ENCODE data around the gene MFF. TPM values are rescaled to one million over a fixed set of nuclear protein-coding genes. Genes with fewer than 3 reads are reported as not detected.

MFF gene
- total RNA-seq, 3 donors from 2014 or later (not counting 1 experiment from before 2014, with no cell fraction given) = 57.7 to 60.8 (median 59.8) TPM

- H3K27me3 Mint-ChIP-seq (ENCODE audit: low read depth in 2 of 2) = peaks cover 0 to 3% of the 10 kb centered on the region in 2 donors
- Histone ChIP-seq H3K4me1 (ENCODE audit: control insufficient read depth, insufficient read depth, low read length) (peaks cover 4% of the 10 kb centered on the region), H3K9me3 (ENCODE audit: control insufficient read depth, insufficient read depth, low read length) (no peaks in the 10 kb centered on the region), H3K4me3 (ENCODE audit: low read length) (no peak overlapping the region), H3K27me3 (ENCODE audit: control insufficient read depth, insufficient read depth, low read length) (no peaks in the 10 kb centered on the region), H3K27ac (ENCODE audit: low read length) (no peak overlapping the region), H3K36me3 (ENCODE audit: control insufficient read depth, insufficient read depth, low read length) (no peaks in the 10 kb centered on the region)
- WGBS (ENCODE audit: insufficient coverage) = 94% methylated on average over 17 of the region's 17 CpGs
- no peak for TF ChIP-seq CTCF (IDR thresholded peaks at IDR 0.05)
- no peak for ATAC-seq
- H3K27ac Mint-ChIP-seq = no peak overlapping the region
- no peak for DNase-seq
- intact Hi-C loops (cut with micrococcal nuclease) = no loop called here
- no peaks in the 10 kb centered on the region for H3K36me3 Mint-ChIP-seq
- H3K4me3 Mint-ChIP-seq = no peak overlapping the region
- no peaks in the 10 kb centered on the region for H3K9me3 Mint-ChIP-seq
- no peaks in the 10 kb centered on the region for H3K4me1 Mint-ChIP-seq
Observed at GRCh38 chr2:227390468-227391256, 65.6 kb downstream of the MFF start.

GRCh38 chr2:227394401-227394800 lies 69.3 kb downstream of the MFF start:
- no peaks in the 10 kb centered on the region for H3K36me3 Mint-ChIP-seq
- ATAC-seq (no peak), DNase-seq (no peak)
- H3K4me3 ChIP-seq (ENCODE audit: low read length) = no peak overlapping the region
- H3K4me1 Mint-ChIP-seq = no peaks in the 10 kb centered on the region
- no peaks in the 10 kb centered on the region for H3K36me3 ChIP-seq (ENCODE audit: control insufficient read depth, insufficient read depth, low read length)
- no peak overlapping the region for H3K27ac ChIP-seq (ENCODE audit: low read length)
- no peak overlapping the region for H3K4me3 Mint-ChIP-seq
- H3K27me3 Mint-ChIP-seq (ENCODE audit: low read depth in 2 of 2) = peaks cover 0 to 3% of the 10 kb centered on the region in 2 donors
- intact Hi-C loops (cut with micrococcal nuclease) = no loop called here
- H3K9me3 Mint-ChIP-seq = no peaks in the 10 kb centered on the region
- H3K9me3 ChIP-seq (ENCODE audit: control insufficient read depth, insufficient read depth, low read length) = no peaks in the 10 kb centered on the region
- TF ChIP-seq CTCF (IDR thresholded peaks at IDR 0.05) = no peak
- H3K4me1 ChIP-seq (ENCODE audit: control insufficient read depth, insufficient read depth, low read length) = no peaks in the 10 kb centered on the region
- H3K27ac Mint-ChIP-seq = no peak overlapping the region
- H3K27me3 ChIP-seq (ENCODE audit: control insufficient read depth, insufficient read depth, low read length) = no peaks in the 10 kb centered on the region
- WGBS (ENCODE audit: insufficient coverage) = 50% methylated on average over 2 of the region's 2 CpGs

- intact Hi-C loops (cut with micrococcal nuclease) = no loop called here
- ATAC-seq = no peak
- H3K36me3 Mint-ChIP-seq = no peaks in the 10 kb centered on the region
- no peak for DNase-seq
- H3K9me3 Mint-ChIP-seq = no peaks in the 10 kb centered on the region
- Histone ChIP-seq H3K36me3 (ENCODE audit: control insufficient read depth, insufficient read depth, low read length) (no peaks in the 10 kb centered on the region), H3K27ac (ENCODE audit: low read length) (no peak overlapping the region), H3K4me3 (ENCODE audit: low read length) (no peak overlapping the region), H3K4me1 (ENCODE audit: control insufficient read depth, insufficient read depth, low read length) (no peaks in the 10 kb centered on the region), H3K27me3 (ENCODE audit: control insufficient read depth, insufficient read depth, low read length) (no peaks in the 10 kb centered on the region), H3K9me3 (ENCODE audit: control insufficient read depth, insufficient read depth, low read length) (no peaks in the 10 kb centered on the region)
- no peak overlapping the region for H3K4me3 Mint-ChIP-seq
- TF ChIP-seq CTCF (IDR thresholded peaks at IDR 0.05) = no peak
- no peak overlapping the region for H3K27ac Mint-ChIP-seq
- WGBS (ENCODE audit: insufficient coverage) = no CpG with 5 or more reads among the region's 1 CpG
- H3K27me3 Mint-ChIP-seq (ENCODE audit: low read depth in 2 of 2) = no peaks in the 10 kb centered on the region
- no peaks in the 10 kb centered on the region for H3K4me1 Mint-ChIP-seq
Observed at GRCh38 chr2:227395556-227395955, 70.5 kb downstream of the MFF start.

GRCh38 chr2:227397562-227397961 lies 72.5 kb downstream of the MFF start:
- H3K27me3 Mint-ChIP-seq (ENCODE audit: low read depth in 2 of 2) = peaks cover 0 to 5% of the 10 kb centered on the region in 2 donors
- no peak for DNase-seq
- H3K4me3 Mint-ChIP-seq = no peak overlapping the region
- no peaks in the 10 kb centered on the region for H3K9me3 Mint-ChIP-seq
- no peak overlapping the region for H3K27ac Mint-ChIP-seq
- Histone ChIP-seq H3K4me1 (ENCODE audit: control insufficient read depth, insufficient read depth, low read length) (no peaks in the 10 kb centered on the region), H3K27me3 (ENCODE audit: control insufficient read depth, insufficient read depth, low read length) (no peaks in the 10 kb centered on the region), H3K9me3 (ENCODE audit: control insufficient read depth, insufficient read depth, low read length) (no peaks in the 10 kb centered on the region), H3K36me3 (ENCODE audit: control insufficient read depth, insufficient read depth, low read length) (no peaks in the 10 kb centered on the region), H3K27ac (ENCODE audit: low read length) (no peak overlapping the region), H3K4me3 (ENCODE audit: low read length) (no peak overlapping the region)
- no peaks in the 10 kb centered on the region for H3K36me3 Mint-ChIP-seq
- no peak for TF ChIP-seq CTCF (IDR thresholded peaks at IDR 0.05)
- no peak for ATAC-seq
- intact Hi-C loops (cut with micrococcal nuclease) = no loop called here
- H3K4me1 Mint-ChIP-seq = no peaks in the 10 kb centered on the region
- 14% methylated on average over 3 of the region's 4 CpGs for WGBS (ENCODE audit: insufficient coverage)
